K562 (cell line): ENCODE measurements around the gene CCNI. TPM values are rescaled to one million over a fixed set of nuclear protein-coding genes. Genes with fewer than 3 reads are reported as not detected.

Experiments
- NELFE ChIP-seq: IDR thresholded peaks from 2 replicates; pipeline ENCODE4 v1.6.1; 2011; ENCODE audit warnings: mild to moderate bottlenecking; ENCODE audit not compliant: insufficient read depth, insufficient read length
- RERE ChIP-seq: sonication (generic); formaldehyde crosslinking; IDR thresholded peaks from 2 replicates; pipeline ENCODE4 v1.8.0; 2023; ENCODE audit warnings: missing genetic modification reagents, mild to moderate bottlenecking, borderline replicate concordance
- ZNF253 ChIP-seq: fragments of 250-450 bp; sonication (Bioruptor Pico); conservative IDR thresholded peaks from 2 replicates; pipeline ENCODE4 v1.6.1; 2021; ENCODE audit warnings: mild to moderate bottlenecking
- ZNF740 ChIP-seq, 3 experiments: fragments of 200-800 bp in 1 of 3; sonication (Bioruptor generic) in 1 of 3; sonication (generic) in 1 of 3; formaldehyde crosslinking in 1 of 3; IDR thresholded peaks; 2 replicates each; pipeline versions ENCODE4 v1.6.1 to v1.8.0; 2016 to 2022; ENCODE audit warnings: mild to moderate bottlenecking in 2 of 3, missing compliant biosample characterization in 2 of 3, missing genetic modification characterization in 2 of 3, missing genetic modification reagents in 1 of 3
- polyA plus RNA-seq, 8 experiments: library from polyadenylated mRNA; depleted of rRNA in 4 of 8; stranded (reverse) in 5 of 8; unstranded in 3 of 8; fragments of >200 nt; fragmentation: Nextera tagmentation in 2 of 8; fragmentation: Illumina TruSeq in 1 of 8; extraction: Ambion mirVana in 2 of 8; extraction: Trizol in 1 of 8; gene quantifications; 2 replicates each; pipeline versions ENCODE4 v1.2.1 to v1.2.3, GENCODE V29; 2011 to 2014; ENCODE audit warnings: inconsistent platforms in 1 of 8, missing spikeins in 1 of 8
- total RNA-seq, 7 experiments: library from RNA; depleted of rRNA in 6 of 7; stranded (reverse); fragments of >200 nt in 6 of 7; fragmentation: Illumina TruSeq in 2 of 7; extraction: Trizol in 2 of 7; gene quantifications; 2 replicates each; pipeline versions ENCODE4 v1.2.1 to v1.2.3, GENCODE V29; 2011 to 2021; ENCODE audit warnings: low replicate concordance in 1 of 7
- TF ChIP-seq, protein P1 (sequence below): fragments of 200-600 bp; sonication (generic); IDR thresholded peaks from one replicate; pipeline ENCODE4 v1.6.1; 2012; ENCODE audit warnings: mild to moderate bottlenecking, low read depth, low read length, inconsistent platforms

CCNI gene
- total and polyA plus RNA-seq, 9 of the 15 experiments (the other 6 are each of a cell fraction or from before 2014, with no cell fraction given), result 43.3 to 159 (median 98.5) TPM

- TF ChIP-seq, protein P1, sequence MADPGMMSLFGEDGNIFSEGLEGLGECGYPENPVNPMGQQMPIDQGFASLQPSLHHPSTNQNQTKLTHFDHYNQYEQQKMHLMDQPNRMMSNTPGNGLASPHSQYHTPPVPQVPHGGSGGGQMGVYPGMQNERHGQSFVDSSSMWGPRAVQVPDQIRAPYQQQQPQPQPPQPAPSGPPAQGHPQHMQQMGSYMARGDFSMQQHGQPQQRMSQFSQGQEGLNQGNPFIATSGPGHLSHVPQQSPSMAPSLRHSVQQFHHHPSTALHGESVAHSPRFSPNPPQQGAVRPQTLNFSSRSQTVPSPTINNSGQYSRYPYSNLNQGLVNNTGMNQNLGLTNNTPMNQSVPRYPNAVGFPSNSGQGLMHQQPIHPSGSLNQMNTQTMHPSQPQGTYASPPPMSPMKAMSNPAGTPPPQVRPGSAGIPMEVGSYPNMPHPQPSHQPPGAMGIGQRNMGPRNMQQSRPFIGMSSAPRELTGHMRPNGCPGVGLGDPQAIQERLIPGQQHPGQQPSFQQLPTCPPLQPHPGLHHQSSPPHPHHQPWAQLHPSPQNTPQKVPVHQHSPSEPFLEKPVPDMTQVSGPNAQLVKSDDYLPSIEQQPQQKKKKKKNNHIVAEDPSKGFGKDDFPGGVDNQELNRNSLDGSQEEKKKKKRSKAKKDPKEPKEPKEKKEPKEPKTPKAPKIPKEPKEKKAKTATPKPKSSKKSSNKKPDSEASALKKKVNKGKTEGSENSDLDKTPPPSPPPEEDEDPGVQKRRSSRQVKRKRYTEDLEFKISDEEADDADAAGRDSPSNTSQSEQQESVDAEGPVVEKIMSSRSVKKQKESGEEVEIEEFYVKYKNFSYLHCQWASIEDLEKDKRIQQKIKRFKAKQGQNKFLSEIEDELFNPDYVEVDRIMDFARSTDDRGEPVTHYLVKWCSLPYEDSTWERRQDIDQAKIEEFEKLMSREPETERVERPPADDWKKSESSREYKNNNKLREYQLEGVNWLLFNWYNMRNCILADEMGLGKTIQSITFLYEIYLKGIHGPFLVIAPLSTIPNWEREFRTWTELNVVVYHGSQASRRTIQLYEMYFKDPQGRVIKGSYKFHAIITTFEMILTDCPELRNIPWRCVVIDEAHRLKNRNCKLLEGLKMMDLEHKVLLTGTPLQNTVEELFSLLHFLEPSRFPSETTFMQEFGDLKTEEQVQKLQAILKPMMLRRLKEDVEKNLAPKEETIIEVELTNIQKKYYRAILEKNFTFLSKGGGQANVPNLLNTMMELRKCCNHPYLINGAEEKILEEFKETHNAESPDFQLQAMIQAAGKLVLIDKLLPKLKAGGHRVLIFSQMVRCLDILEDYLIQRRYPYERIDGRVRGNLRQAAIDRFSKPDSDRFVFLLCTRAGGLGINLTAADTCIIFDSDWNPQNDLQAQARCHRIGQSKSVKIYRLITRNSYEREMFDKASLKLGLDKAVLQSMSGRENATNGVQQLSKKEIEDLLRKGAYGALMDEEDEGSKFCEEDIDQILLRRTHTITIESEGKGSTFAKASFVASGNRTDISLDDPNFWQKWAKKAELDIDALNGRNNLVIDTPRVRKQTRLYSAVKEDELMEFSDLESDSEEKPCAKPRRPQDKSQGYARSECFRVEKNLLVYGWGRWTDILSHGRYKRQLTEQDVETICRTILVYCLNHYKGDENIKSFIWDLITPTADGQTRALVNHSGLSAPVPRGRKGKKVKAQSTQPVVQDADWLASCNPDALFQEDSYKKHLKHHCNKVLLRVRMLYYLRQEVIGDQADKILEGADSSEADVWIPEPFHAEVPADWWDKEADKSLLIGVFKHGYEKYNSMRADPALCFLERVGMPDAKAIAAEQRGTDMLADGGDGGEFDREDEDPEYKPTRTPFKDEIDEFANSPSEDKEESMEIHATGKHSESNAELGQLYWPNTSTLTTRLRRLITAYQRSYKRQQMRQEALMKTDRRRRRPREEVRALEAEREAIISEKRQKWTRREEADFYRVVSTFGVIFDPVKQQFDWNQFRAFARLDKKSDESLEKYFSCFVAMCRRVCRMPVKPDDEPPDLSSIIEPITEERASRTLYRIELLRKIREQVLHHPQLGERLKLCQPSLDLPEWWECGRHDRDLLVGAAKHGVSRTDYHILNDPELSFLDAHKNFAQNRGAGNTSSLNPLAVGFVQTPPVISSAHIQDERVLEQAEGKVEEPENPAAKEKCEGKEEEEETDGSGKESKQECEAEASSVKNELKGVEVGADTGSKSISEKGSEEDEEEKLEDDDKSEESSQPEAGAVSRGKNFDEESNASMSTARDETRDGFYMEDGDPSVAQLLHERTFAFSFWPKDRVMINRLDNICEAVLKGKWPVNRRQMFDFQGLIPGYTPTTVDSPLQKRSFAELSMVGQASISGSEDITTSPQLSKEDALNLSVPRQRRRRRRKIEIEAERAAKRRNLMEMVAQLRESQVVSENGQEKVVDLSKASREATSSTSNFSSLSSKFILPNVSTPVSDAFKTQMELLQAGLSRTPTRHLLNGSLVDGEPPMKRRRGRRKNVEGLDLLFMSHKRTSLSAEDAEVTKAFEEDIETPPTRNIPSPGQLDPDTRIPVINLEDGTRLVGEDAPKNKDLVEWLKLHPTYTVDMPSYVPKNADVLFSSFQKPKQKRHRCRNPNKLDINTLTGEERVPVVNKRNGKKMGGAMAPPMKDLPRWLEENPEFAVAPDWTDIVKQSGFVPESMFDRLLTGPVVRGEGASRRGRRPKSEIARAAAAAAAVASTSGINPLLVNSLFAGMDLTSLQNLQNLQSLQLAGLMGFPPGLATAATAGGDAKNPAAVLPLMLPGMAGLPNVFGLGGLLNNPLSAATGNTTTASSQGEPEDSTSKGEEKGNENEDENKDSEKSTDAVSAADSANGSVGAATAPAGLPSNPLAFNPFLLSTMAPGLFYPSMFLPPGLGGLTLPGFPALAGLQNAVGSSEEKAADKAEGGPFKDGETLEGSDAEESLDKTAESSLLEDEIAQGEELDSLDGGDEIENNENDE, result no peak
- TF ChIP-seq ZNF740 (CRISPR knock-in tag; IDR thresholded peaks at IDR 0.05) (peak; percentile 88), ZNF740 (tag; IDR thresholded peaks at IDR 0.05) (no peak; a peak in 1 of 4 replicates), ZNF253 (CRISPR knock-in tag) (no peak), NELFE (no peak), RERE (CRISPR knock-in tag) (no peak)
Measured at GRCh38 chr4:77075869-77076799, at the start of gene CCNI (continued).
